Tibial nerve (tissue), 4 donors: ENCODE measurements around the gene NRXN3.

Experiments used
- EP300 ChIP-seq, 2 donors: sonication (generic); formaldehyde crosslinking; IDR thresholded peaks; one replicate each; pipeline ENCODE4 v1.6.1; 2017; ENCODE audit warnings: antibody characterized with exemption in 2 of 2, mild to moderate bottlenecking in 1 of 2
- POLR2A ChIP-seq, 2 donors: fragments of 450-650 bp; IDR thresholded peaks; one replicate each; pipeline ENCODE4 v1.6.1; 2017; ENCODE audit warnings: antibody characterized with exemption in 2 of 2, mild to moderate bottlenecking in 2 of 2, moderate library complexity in 2 of 2
- TF ChIP-seq, protein P1 (sequence below), 5 experiments: fragments of 200-600 bp in 3 of 5; fragments of 450-650 bp in 2 of 5; sonication (generic) in 3 of 5; IDR thresholded peaks; one replicate each; pipeline ENCODE4 v1.5.1; 2016 to 2019; ENCODE audit warnings: antibody characterized with exemption in 5 of 5, mild to moderate bottlenecking in 3 of 5, moderate library complexity in 2 of 5

GRCh38 chr14:79379266-79379665, 1209.1 kb downstream of the NRXN3 start:
- TF ChIP-seq, protein P1, sequence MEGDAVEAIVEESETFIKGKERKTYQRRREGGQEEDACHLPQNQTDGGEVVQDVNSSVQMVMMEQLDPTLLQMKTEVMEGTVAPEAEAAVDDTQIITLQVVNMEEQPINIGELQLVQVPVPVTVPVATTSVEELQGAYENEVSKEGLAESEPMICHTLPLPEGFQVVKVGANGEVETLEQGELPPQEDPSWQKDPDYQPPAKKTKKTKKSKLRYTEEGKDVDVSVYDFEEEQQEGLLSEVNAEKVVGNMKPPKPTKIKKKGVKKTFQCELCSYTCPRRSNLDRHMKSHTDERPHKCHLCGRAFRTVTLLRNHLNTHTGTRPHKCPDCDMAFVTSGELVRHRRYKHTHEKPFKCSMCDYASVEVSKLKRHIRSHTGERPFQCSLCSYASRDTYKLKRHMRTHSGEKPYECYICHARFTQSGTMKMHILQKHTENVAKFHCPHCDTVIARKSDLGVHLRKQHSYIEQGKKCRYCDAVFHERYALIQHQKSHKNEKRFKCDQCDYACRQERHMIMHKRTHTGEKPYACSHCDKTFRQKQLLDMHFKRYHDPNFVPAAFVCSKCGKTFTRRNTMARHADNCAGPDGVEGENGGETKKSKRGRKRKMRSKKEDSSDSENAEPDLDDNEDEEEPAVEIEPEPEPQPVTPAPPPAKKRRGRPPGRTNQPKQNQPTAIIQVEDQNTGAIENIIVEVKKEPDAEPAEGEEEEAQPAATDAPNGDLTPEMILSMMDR (IDR thresholded peaks at IDR 0.05): no peak
- no peak for TF ChIP-seq POLR2A (IDR thresholded peaks at IDR 0.05)
- no peak for TF ChIP-seq EP300 (IDR thresholded peaks at IDR 0.05)
